Right renal pelvis (tissue), 4 donors: ENCODE data around the gene THAP4. TPM values are rescaled to one million over a fixed set of nuclear protein-coding genes. Genes with fewer than 3 reads are reported as not detected.
"Not testable (repeated sequence)": the region's sequence is repeated elsewhere in the genome, so short reads cannot be mapped to it uniquely, and the experiment has no call there.

Experiments used
- DNase-seq, 4 donors: peaks; one replicate each; pipeline ENCODE4 v3.0.0-alpha.2; 2013; ENCODE audit warnings: low read depth in 4 of 4, low spot score in 3 of 4, missing footprints in 1 of 4
- polyA plus RNA-seq, 4 donors: library from polyadenylated mRNA; unstranded; fragments of 120-200 nt; gene quantifications; one replicate each; pipeline ENCODE4 v1.2.1, GENCODE V29; 2013; ENCODE audit not compliant: insufficient read length in 4 of 4

THAP4 gene
- polyA plus RNA-seq, 4 donors = 54.3 to 71.4 (median 59.2) TPM

GRCh38 chr2:241567266-241567665 lies 69.7 kb downstream of the THAP4 start:
- DNase-seq = not testable (repeated sequence)

DNA sequence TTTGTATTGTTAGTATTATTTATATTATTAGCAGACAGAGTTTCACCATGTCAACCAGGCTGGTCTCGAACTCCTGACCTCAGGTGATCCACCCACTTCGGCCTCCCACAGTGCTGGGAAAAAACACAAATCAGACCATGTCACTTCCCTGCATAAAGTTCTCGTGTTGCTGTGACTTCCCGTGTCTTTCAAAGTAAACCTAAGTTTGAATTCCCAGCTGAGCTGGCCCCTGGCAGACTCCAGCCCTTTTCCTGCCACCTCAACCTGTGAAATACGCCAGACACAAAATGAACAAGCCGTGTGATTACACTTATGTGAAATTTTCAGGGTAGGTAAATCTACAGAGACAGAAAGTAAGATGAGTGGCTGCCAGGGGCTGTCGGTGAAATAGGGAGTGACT lies 70.5 kb downstream of the THAP4 start:
- no peak for DNase-seq

- DNase-seq = not testable (repeated sequence)
These were observed 70.9 kb downstream of the THAP4 start for GRCh38 chr2:241566021-241566420.

GRCh38 chr2:241565411-241565810 lies 71.5 kb downstream of the THAP4 start:
- no peak for DNase-seq

DNA sequence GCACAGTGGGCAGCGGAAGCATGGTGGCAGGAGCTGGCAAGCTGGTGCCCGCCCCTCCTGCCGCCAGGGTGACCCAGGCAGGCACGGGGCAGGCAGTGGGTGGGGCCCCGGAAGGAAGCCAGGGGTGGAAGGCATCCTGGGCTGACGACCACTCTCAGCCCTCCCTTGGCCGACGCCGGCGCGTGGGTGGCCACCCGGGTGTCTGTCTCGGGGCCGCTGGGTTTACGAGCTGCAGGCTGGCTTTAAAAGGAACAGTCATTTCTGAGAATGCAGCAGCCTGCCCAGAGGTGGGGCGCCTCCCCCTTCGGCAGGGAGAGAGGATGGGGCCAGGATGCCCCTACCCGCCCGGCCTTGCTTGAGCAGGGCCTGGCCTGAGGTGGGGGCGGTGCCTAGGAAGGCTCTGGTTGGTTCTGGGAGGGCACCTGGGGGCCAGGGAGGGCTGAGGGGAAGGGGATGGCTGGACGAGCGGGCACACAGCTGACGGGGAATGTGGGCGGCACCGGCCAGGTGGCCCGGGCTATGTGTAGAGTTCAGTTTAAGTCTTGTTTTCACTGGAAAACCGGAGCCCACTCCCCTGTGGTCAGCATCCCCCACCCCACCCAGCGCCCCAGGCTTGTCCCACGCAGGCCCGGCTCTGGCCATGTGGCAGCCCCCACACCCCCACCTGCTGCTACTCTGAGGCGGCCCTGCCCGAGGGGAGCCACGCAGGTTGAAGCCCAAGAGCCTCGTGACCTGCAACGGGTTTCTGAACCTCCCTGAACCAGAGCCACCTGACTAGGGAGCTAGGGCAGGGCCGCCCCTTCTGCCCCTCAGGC lies 72.2 kb downstream of the THAP4 start:
- no peak for DNase-seq

DNA sequence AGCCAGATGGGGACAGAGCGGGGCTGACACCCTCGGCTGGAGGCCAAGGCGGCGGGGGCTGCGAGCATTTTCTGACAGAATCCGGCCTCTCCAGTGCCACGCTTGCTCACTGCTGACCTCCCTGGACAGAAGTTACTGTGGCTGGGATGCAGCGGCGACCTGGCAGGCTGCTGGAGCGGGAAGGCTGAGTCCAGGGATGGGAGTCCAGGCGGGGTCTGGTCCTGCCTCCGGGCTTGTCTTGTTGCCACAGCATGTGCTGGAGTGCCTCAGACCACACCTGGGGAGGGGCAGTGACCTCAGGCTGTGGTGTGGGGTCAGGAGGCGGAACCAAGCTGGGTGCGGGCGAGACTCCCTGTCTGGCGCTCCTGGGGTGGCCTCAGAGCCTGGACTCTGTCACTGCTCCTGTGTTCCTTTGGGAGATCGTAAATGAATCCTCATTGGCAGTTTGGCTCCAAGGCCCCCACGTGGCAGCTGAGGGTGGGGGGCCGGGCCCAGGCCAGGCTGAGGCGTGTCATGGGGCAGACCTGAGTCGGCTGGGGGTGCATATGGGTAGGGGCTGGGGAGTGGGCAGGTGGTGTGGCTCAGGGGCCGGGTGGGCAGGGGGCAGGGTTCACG lies 72.9 kb downstream of the THAP4 start:
- DNase-seq = no peak

GRCh38 chr2:241563571-241563980 lies 73.4 kb downstream of the THAP4 start:
- no peak for DNase-seq

- DNase-seq = no peak
These were observed 73.9 kb downstream of the THAP4 start for GRCh38 chr2:241563031-241563507.

- DNase-seq = no peak
These were observed 74.6 kb downstream of the THAP4 start for GRCh38 chr2:241562269-241562891.

GRCh38 chr2:241561832-241562231 lies 75.1 kb downstream of the THAP4 start:
- DNase-seq = no peak

DNA sequence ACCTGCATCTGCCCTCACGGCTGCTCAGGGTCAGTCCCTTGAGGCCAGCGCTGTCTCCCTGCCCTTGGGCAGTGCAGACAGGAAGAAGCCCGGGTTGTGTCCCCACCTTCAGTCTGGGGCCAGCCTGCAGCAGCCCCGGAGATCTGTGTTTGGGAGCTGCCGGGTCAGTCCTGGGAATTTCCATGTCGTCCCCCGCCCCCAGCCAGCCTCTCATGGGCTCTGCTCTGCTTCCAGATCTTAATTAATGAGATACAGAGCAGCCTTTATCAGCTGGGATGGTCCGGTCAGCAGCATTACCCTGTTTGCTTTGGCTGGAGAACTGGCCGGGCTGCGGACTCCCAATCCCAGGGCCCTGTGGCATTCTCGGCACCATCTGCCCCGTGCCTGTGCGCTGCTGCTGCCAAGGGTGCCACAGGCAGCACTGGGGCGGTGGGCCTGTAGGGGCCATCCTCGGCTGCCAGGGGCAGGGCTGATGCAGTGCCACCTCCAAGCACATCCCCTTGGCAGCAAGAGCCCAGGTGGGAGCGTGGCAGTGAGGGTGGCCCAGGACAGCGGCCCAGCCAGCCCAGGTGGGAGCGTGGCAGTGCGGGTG lies 76.0 kb downstream of the THAP4 start:
- DNase-seq = no peak

DNA sequence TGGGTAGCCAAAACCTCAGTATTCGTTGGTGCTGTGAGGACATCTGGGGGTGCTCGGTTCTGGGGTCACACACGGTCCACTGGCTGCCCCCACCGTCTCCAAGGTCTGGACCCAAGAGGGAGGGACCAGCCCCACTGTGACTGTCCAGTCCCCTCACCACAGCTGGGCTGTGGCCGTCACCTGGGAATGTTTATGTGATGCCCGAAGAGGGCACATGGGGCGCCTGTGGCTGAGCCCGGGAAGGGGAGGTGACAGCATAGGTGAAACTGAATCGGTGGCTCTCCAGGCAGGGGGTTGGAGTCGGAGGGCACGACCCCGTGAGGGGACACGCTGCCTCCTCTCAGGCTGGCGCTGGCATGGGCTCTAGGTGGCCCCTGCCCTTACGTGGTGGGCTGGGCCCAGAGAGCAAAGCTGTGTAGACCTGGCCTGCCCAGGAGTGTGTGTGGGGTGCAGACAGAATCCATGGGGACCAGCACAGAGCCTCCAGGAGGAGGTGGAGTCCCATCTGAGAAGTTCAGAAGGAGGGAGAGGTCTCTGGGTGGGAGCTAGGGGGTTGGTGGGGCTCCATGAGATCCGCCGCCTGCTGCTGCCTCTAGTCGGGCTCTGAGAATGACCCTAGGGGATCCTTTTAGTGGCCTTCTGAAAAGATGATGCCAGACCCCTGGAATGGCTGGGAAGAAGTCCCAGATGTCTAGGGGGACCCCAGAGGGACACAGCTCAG lies 76.6 kb downstream of the THAP4 start:
- DNase-seq = no peak

DNA sequence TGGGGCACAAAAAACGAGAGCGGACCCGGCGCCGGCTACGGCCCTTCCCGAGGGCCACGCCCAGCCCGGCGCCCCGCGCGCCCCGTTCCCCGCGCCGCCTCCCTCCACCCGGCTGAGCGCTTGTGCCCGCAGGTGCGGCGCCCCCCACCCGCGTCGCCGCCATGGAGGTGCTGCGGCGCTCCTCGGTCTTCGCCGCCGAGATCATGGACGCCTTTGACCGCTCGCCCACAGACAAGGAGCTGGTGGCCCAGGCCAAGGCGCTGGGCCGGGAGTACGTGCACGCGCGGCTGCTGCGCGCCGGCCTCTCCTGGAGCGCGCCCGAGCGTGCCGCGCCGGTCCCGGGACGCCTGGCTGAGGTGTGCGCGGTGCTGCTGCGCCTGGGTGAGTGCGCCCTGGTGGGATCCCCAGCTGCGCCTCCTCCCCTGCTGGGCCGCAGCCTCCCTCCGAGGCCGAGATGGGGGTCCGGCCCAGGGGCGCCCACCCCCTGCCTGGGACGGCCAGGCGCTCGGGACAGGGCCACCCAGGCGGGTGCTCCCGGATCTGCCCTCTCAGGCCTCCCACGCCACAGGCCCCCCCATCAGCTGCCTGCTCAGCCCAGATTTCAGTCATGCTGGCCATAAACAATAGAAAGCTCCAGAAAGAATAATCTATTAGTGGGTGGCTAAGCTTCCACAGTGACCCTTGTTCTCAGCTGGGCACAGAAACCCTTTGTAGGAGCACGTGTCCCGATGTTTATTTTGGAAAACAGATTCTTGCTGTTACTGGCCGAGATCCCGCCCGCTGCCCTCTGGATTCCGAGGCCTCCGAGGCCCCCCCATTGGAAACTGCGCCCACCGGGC lies 77.4 kb downstream of the THAP4 start:
- DNase-seq = no peak

- no peak for DNase-seq
These were observed 78.2 kb downstream of the THAP4 start, which contains the start of gene BOK for GRCh38 chr2:241558532-241559322. BOK (plus strand) TSS chr2:241558745; CDS start chr2:241559484, 739 bp downstream.

DNA sequence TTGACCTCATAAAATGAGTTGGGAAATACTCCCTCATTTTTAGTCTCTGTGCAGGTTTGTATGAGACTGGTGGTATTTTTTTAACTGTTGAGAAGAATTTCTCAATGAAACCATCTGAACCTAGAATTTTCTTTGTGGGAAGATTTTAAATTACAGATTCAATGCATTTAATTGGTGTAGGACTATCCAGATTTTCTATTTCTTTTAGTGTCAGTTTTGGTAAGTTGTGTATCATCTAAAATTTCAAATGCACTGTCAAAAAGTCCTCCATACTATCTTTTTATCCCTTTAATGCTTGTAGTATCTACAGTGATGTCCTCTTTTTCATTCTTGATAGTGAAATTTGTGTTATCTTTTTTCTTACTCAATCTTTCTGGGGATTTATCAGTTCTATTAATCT lies 80.2 kb downstream of the THAP4 start:
- no peak for DNase-seq

- no peak for DNase-seq
These were observed 81.2 kb downstream of the THAP4 start for GRCh38 chr2:241555711-241556110.

- no peak for DNase-seq
These were observed 82.2 kb downstream of the THAP4 start for GRCh38 chr2:241554610-241555322.

GRCh38 chr2:241553981-241554380 lies 83.0 kb downstream of the THAP4 start:
- DNase-seq = no peak
